ENCODE results near the gene COL18A1.

The COL18A1 gene

GRCh38 chr21:45460611-45461368 lies 55.8 kb downstream of the COL18A1 start:
- Histone ChIP-seq H3K36me3 (ENCODE audit: control insufficient read depth in 2 of 2, insufficient read depth in 2 of 2, low read length in 2 of 2) (no peaks in the 10 kb centered on the region), H3K27ac (ENCODE audit: low read length) (no peak overlapping the region), H3K27me3 (ENCODE audit: control insufficient read depth in 1 of 2, insufficient read depth in 2 of 2, low read length in 2 of 2) (peaks cover 4 to 8% of the 10 kb centered on the region in 2 donors), H3K4me1 (ENCODE audit: control insufficient read depth, insufficient read depth, low read length) (peaks cover 13% of the 10 kb centered on the region), H3K9me3 (ENCODE audit: control insufficient read depth in 2 of 2, low read length in 2 of 2) (peaks cover 0 to 10% of the 10 kb centered on the region in 2 donors), H3K9ac (ENCODE audit: low read length in 2 of 2) (no peak overlapping the region), H3K4me3 (ENCODE audit: low read length in 2 of 2) (no peak overlapping the region)

- Histone ChIP-seq H3K9ac (ENCODE audit: low read length in 2 of 2) (no peak overlapping the region), H3K9me3 (ENCODE audit: control insufficient read depth in 2 of 2, low read length in 2 of 2) (peaks cover 0 to 10% of the 10 kb centered on the region in 2 donors), H3K27me3 (ENCODE audit: control insufficient read depth in 1 of 2, insufficient read depth in 2 of 2, low read length in 2 of 2) (peaks cover 4 to 8% of the 10 kb centered on the region in 2 donors), H3K4me3 (ENCODE audit: low read length in 2 of 2) (no peak overlapping the region), H3K36me3 (ENCODE audit: control insufficient read depth in 2 of 2, insufficient read depth in 2 of 2, low read length in 2 of 2) (no peaks in the 10 kb centered on the region), H3K4me1 (ENCODE audit: control insufficient read depth, insufficient read depth, low read length) (peaks cover 10% of the 10 kb centered on the region), H3K27ac (ENCODE audit: low read length) (no peak overlapping the region)
Observed at GRCh38 chr21:45461369-45461750, 56.4 kb downstream of the COL18A1 start.

DNA sequence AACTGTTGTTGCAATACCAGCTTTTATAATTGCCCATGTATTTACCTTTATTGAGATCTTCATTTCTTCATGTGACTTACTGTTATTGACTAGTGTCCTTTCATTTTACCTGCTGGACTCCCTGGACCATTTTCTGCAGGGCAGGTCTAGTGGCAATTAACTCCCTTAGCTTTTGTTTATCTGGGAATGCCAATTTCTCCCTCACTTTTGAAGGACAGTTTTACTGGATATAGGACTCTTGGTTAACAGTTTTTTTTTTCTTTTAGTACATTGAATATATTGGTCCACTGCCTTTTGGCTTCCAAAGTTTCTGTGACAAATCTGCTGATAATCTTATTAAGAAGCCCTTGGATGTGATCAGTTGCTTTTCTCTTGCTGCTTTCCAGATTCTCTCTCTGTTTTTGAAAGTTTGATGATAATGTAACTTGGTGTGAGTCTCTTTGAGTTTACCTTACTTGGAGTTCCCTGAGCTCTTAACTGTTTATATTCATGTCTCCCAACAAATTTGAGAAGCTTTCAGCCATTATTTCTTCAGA lies 56.9 kb downstream of the COL18A1 start:
- no peak overlapping the region for H3K4me3 ChIP-seq (ENCODE audit: low read length in 2 of 2)
- no peaks in the 10 kb centered on the region for H3K36me3 ChIP-seq (ENCODE audit: control insufficient read depth in 2 of 2, insufficient read depth in 2 of 2, low read length in 2 of 2)
- peaks cover 0 to 10% of the 10 kb centered on the region in 2 donors for H3K9me3 ChIP-seq (ENCODE audit: control insufficient read depth in 2 of 2, low read length in 2 of 2)

GRCh38 chr21:45463871-45464270 lies 58.9 kb downstream of the COL18A1 start:
- Histone ChIP-seq H3K4me1 (ENCODE audit: control insufficient read depth, insufficient read depth, low read length) (peaks cover 6% of the 10 kb centered on the region), H3K9ac (ENCODE audit: low read length in 2 of 2) (no peak overlapping the region)

More for the DNA sequence above, 56.9 kb downstream of the COL18A1 start:
- Histone ChIP-seq H3K9ac (ENCODE audit: low read length in 2 of 2) (no peak overlapping the region), H3K4me1 (ENCODE audit: control insufficient read depth, insufficient read depth, low read length) (peaks cover 10% of the 10 kb centered on the region), H3K27ac (ENCODE audit: low read length) (no peak overlapping the region), H3K27me3 (ENCODE audit: control insufficient read depth in 1 of 2, insufficient read depth in 2 of 2, low read length in 2 of 2) (peaks cover 4 to 8% of the 10 kb centered on the region in 2 donors)

DNA sequence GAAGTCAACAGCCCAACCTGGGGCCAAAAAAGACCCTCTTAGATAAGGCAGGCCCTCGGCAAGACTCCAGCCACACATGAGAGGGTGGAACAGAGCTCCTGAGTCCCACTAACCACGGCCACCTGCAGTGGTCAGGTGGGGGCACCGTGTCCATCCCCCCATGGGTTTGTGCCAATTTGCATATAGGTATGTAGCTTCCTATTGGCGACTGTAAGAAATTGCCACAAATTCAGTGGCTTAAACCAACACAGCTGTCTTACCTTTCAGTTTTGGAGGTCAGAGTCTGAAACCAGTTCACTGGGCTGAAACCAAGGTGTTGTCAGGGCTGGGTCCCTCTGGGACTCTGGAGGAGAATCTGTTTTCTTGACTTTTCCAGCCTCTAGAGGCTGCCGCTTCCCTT lies 59.3 kb downstream of the COL18A1 start:
- no peak overlapping the region for H3K4me3 ChIP-seq (ENCODE audit: low read length in 2 of 2)
- H3K4me1 ChIP-seq (ENCODE audit: control insufficient read depth, insufficient read depth, low read length), result peaks cover 5% of the 10 kb centered on the region
- H3K27me3 ChIP-seq (ENCODE audit: control insufficient read depth in 1 of 2, insufficient read depth in 2 of 2, low read length in 2 of 2), result peaks cover 4 to 8% of the 10 kb centered on the region in 2 donors
- H3K27ac ChIP-seq (ENCODE audit: low read length), result no peak overlapping the region
- no peak overlapping the region for H3K9ac ChIP-seq (ENCODE audit: low read length in 2 of 2)
- H3K9me3 ChIP-seq (ENCODE audit: control insufficient read depth in 2 of 2, low read length in 2 of 2), result peaks cover 0 to 10% of the 10 kb centered on the region in 2 donors
- no peaks in the 10 kb centered on the region for H3K36me3 ChIP-seq (ENCODE audit: control insufficient read depth in 2 of 2, insufficient read depth in 2 of 2, low read length in 2 of 2)

More at GRCh38 chr21:45463871-45464270, 58.9 kb downstream of the COL18A1 start:
- H3K27ac ChIP-seq (ENCODE audit: low read length), result no peak overlapping the region
- H3K27me3 ChIP-seq (ENCODE audit: control insufficient read depth in 1 of 2, insufficient read depth in 2 of 2, low read length in 2 of 2), result peaks cover 4 to 8% of the 10 kb centered on the region in 2 donors
- H3K36me3 ChIP-seq (ENCODE audit: control insufficient read depth in 2 of 2, insufficient read depth in 2 of 2, low read length in 2 of 2), result no peaks in the 10 kb centered on the region
- peaks cover 0 to 10% of the 10 kb centered on the region in 2 donors for H3K9me3 ChIP-seq (ENCODE audit: control insufficient read depth in 2 of 2, low read length in 2 of 2)
- H3K4me3 ChIP-seq (ENCODE audit: low read length in 2 of 2), result no peak overlapping the region

- no peak overlapping the region for H3K4me3 ChIP-seq (ENCODE audit: low read length in 2 of 2)
- H3K27ac ChIP-seq (ENCODE audit: low read length), result no peak overlapping the region
- peaks cover 5% of the 10 kb centered on the region for H3K4me1 ChIP-seq (ENCODE audit: control insufficient read depth, insufficient read depth, low read length)
- H3K9ac ChIP-seq (ENCODE audit: low read length in 2 of 2), result no peak overlapping the region
- peaks cover 0 to 10% of the 10 kb centered on the region in 2 donors for H3K9me3 ChIP-seq (ENCODE audit: control insufficient read depth in 2 of 2, low read length in 2 of 2)
- H3K36me3 ChIP-seq (ENCODE audit: control insufficient read depth in 2 of 2, insufficient read depth in 2 of 2, low read length in 2 of 2), result no peaks in the 10 kb centered on the region
- peaks cover 4 to 8% of the 10 kb centered on the region in 2 donors for H3K27me3 ChIP-seq (ENCODE audit: control insufficient read depth in 1 of 2, insufficient read depth in 2 of 2, low read length in 2 of 2)
Observed at GRCh38 chr21:45465105-45465504, 60.1 kb downstream of the COL18A1 start.

DNA sequence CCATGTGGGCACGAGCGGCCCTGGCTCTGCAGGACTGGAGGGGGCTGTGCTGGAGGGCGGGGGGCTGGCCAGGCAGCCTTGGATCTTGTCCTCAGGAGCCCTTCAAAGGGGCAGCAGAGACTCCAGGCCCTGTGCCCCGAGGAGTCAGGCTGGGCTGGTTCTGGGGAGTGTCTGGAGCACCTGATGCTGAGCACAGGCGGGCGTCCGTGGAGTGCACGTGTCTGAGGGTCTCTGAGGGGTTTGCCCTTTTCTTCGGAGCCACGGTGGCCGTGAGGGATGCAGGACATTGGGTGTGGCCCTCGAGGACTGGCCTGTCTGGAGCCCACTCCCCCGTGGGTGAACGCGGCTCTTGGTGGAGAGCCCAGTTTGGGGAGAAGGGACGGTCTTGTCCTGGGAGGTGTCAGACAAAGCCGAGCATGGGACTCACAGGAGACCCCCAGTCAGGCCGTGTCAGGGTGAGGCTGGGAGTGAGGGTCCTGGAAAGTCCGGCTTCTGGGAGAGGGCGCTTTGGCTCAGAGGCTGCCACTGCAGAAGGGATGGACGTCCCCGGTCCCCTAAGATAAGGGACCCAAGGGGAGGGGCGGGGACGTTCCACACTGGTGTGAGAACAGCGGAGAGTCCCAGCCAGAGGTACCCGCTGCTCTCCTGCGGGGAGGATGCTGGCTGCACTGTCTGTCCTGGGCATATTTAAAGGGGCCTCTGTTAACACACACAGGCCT lies 60.8 kb downstream of the COL18A1 start:
- Histone ChIP-seq H3K4me1 (ENCODE audit: control insufficient read depth, insufficient read depth, low read length) (peaks cover 7% of the 10 kb centered on the region), H3K9ac (ENCODE audit: low read length in 2 of 2) (no peak overlapping the region), H3K36me3 (ENCODE audit: control insufficient read depth in 2 of 2, insufficient read depth in 2 of 2, low read length in 2 of 2) (no peaks in the 10 kb centered on the region), H3K9me3 (ENCODE audit: control insufficient read depth in 2 of 2, low read length in 2 of 2) (peaks cover 0 to 10% of the 10 kb centered on the region in 2 donors), H3K27ac (ENCODE audit: low read length) (no peak overlapping the region), H3K4me3 (ENCODE audit: low read length in 2 of 2) (no peak overlapping the region), H3K27me3 (ENCODE audit: control insufficient read depth in 1 of 2, insufficient read depth in 2 of 2, low read length in 2 of 2) (peaks cover 4 to 8% of the 10 kb centered on the region in 2 donors)

DNA sequence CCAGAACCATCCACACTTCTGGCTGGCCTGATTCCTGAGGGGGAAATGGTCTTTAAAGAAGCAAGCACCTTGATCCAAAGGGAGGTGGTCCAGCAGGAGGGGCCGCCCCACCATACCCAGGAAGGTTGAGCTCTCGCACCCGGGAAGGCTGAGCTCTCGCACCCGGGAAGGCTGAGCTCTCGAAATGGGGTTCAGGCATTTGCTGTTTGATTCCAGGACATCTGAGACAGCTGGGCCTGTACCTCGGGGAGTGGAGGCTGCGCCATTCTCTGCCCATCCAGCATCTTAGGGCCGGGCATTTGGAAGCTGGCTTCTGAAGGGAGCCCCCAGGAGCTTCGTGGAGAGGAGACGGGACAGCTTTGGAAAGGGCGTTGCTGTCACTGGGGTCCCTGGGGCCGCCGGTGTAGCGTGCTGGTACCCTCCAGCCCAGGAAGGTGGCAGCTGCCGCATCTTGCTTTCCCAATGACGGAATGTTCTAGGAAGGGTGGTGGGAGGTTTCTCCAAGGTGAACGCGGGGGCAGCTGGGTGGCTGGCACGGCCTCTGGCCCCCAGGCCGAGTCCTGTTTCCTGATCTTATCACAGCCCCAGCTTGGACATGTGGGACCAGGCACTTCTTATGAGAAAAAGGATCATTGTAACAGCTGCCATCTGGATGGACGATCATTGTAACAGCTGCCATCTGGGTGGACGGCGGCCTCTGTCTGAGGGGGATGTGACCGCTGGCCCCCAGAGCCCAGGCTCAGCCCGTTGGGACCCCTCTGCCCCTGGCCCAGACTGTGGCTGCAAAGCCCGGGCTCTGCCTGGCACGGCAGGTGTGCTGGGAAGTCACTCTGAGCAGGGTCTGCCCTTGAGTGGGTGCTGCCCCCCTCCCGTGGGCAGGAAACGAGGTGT lies 61.6 kb downstream of the COL18A1 start:
- H3K9ac ChIP-seq (ENCODE audit: low read length in 2 of 2), result no peak overlapping the region
- H3K27me3 ChIP-seq (ENCODE audit: control insufficient read depth in 1 of 2, insufficient read depth in 2 of 2, low read length in 2 of 2), result peaks cover 4 to 8% of the 10 kb centered on the region in 2 donors
- no peaks in the 10 kb centered on the region for H3K36me3 ChIP-seq (ENCODE audit: control insufficient read depth in 2 of 2, insufficient read depth in 2 of 2, low read length in 2 of 2)
- H3K27ac ChIP-seq (ENCODE audit: low read length), result no peak overlapping the region
- no peak overlapping the region for H3K4me3 ChIP-seq (ENCODE audit: low read length in 2 of 2)
- H3K9me3 ChIP-seq (ENCODE audit: control insufficient read depth in 2 of 2, low read length in 2 of 2), result peaks cover 0 to 5% of the 10 kb centered on the region in 2 donors
- peaks cover 15% of the 10 kb centered on the region for H3K4me1 ChIP-seq (ENCODE audit: control insufficient read depth, insufficient read depth, low read length)

- peaks cover 21% of the 10 kb centered on the region for H3K4me1 ChIP-seq (ENCODE audit: control insufficient read depth, insufficient read depth, low read length)
- H3K9me3 ChIP-seq (ENCODE audit: control insufficient read depth in 2 of 2, low read length in 2 of 2), result peaks cover 0 to 5% of the 10 kb centered on the region in 2 donors
- H3K27me3 ChIP-seq (ENCODE audit: control insufficient read depth in 1 of 2, insufficient read depth in 2 of 2, low read length in 2 of 2), result peaks cover 4 to 10% of the 10 kb centered on the region in 2 donors
- no peaks in the 10 kb centered on the region for H3K36me3 ChIP-seq (ENCODE audit: control insufficient read depth in 2 of 2, insufficient read depth in 2 of 2, low read length in 2 of 2)
- H3K27ac ChIP-seq (ENCODE audit: low read length), result no peak overlapping the region
- H3K9ac ChIP-seq (ENCODE audit: low read length in 2 of 2), result no peak overlapping the region
- H3K4me3 ChIP-seq (ENCODE audit: low read length in 2 of 2), result no peak overlapping the region
Observed at GRCh38 chr21:45467221-45467779, 62.3 kb downstream of the COL18A1 start.

Data from stomach smooth muscle (tissue), 2 donors.